Neuron (in vitro differentiated cells): ENCODE data around the gene CIBAR2.

Experiments used
- H2AFZ ChIP-seq: one replicate; pipeline ENCODE4 v1.6.1; 2013; ENCODE audit warnings: low read depth, mild to moderate bottlenecking, inconsistent platforms, low read length, moderate library complexity
- H3K27me3 ChIP-seq: one replicate; pipeline ENCODE4 v1.6.1; 2013; ENCODE audit warnings: low read length; ENCODE audit not compliant: insufficient read depth
- H3K36me3 ChIP-seq: one replicate; pipeline ENCODE4 v1.6.1; 2013; ENCODE audit warnings: low read length; ENCODE audit not compliant: insufficient read depth
- H3K4me1 ChIP-seq: one replicate; pipeline ENCODE4 v1.6.1; 2013; ENCODE audit warnings: low read length; ENCODE audit not compliant: insufficient read depth
- H3K4me3 ChIP-seq: 2 replicates; pipeline ENCODE4 v1.5.1; 2013; ENCODE audit warnings: mild to moderate bottlenecking, low read length, moderate library complexity
- H3K9me3 ChIP-seq: one replicate; pipeline ENCODE4 v1.6.1; 2013; ENCODE audit warnings: low read length

CIBAR2 gene

DNA sequence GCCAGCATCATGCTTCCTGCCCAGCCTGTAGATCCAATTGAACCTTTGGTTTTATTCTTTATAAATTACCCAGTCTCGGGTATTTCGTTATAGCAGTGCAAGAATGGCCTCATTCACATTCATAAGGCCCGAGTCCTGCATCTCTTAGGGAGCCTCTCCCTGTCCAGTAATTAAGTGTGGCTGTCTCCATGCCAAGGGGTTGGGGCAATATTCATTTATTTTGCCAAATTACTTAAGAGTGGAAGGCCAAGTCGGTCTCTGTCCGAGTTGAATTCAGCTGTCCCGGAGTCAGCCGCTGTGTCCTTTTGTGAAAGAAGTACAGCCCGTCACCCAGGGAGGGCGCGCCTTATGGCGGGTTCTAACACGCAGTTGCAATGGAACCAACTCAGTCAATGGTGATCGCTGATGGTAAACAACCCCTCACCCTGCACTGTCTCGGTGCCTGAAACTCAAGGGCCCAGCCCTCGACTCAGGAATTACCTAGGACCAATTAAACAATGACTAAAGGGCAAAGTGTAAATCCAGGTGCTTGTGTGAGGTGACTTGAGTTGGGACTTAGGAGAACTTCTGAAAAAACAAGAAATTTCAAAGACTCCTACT, 62.5 kb downstream of the CIBAR2 start:
- H2AFZ ChIP-seq, result no peak overlapping the region
- no peaks in the 10 kb centered on the region for H3K36me3 ChIP-seq
- H3K4me3 ChIP-seq, result no peak overlapping the region
- no peaks in the 10 kb centered on the region for H3K4me1 ChIP-seq
- H3K27me3 ChIP-seq, result no peaks in the 10 kb centered on the region
- H3K9me3 ChIP-seq, result no peaks in the 10 kb centered on the region

DNA sequence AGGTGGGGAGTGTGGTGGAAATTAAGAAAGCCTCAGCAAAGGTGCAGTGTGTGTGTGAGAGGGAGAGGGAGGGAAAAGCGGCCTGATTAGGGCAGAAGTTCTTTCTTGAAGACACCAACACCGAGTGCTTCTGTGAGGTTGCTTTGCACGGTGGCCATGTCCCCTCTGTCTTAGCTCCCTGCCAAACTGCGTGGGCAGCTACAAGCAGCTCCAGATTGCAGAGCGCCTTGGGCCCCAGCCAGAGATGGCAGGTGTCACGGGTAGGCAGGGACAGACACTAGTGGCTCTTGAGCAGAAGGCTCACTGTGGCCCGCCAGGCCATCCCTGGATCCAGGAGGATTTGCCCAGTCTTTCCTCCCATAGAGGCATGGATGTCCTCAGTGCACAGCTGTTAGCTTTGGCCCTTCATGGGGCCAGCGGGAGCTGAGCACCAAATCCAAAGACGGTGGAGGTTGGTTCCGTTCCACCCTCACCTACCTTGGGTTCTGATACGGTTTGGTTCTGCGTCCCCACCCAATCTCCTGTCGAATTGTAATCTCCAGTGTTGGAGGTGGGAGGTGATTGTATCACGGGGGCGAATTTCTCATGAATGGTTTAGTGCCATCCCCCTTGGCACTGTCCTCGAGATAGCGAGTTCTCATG, 63.2 kb downstream of the CIBAR2 start:
- no peaks in the 10 kb centered on the region for H3K36me3 ChIP-seq
- H3K9me3 ChIP-seq, result no peaks in the 10 kb centered on the region
- no peak overlapping the region for H3K4me3 ChIP-seq
- H3K27me3 ChIP-seq, result no peaks in the 10 kb centered on the region
- H3K4me1 ChIP-seq, result no peaks in the 10 kb centered on the region
- H2AFZ ChIP-seq, result no peak overlapping the region
